CD14-positive monocyte (primary cell): ENCODE results near the gene KRTAP6-1. TPM values are rescaled to one million over a fixed set of nuclear protein-coding genes. Genes with fewer than 3 reads are reported as not detected.

Experiments used
- DNase-seq, 3 donors: peaks; one replicate each; pipeline ENCODE4 v3.0.0-alpha.2; 2011 to 2022
- H2AFZ ChIP-seq: 2 replicates; pipeline ENCODE4 v1.6.0; 2012; ENCODE audit warnings: mild to moderate bottlenecking, low read depth, low read length, inconsistent platforms; ENCODE audit not compliant: insufficient read depth, poor library complexity, severe bottlenecking
- H3K27ac ChIP-seq, 2 donors: 1 replicate in 1 of 2; 2 replicates in 1 of 2; pipeline ENCODE4 v1.5.1; 2012 to 2013; ENCODE audit warnings: low read length in 2 of 2, control low read depth in 1 of 2, inconsistent platforms in 1 of 2, low read depth in 1 of 2, mild to moderate bottlenecking in 1 of 2
- H3K27me3 ChIP-seq, 2 donors: one replicate each; pipeline versions ENCODE4 v1.6.0 to v1.6.1; 2011 to 2013; ENCODE audit warnings: low read length in 2 of 2; ENCODE audit not compliant: control insufficient read depth in 2 of 2, insufficient read depth in 2 of 2
- H3K36me3 ChIP-seq, 2 donors: replicated peaks in 1 of 2; 1 replicate in 1 of 2; 2 replicates in 1 of 2; pipeline versions ENCODE4 v1.5.1 to v1.6.1; 2012 to 2013; ENCODE audit warnings: low read length in 2 of 2, control low read depth in 1 of 2, inconsistent platforms in 1 of 2, mild to moderate bottlenecking in 1 of 2; ENCODE audit not compliant: insufficient read depth in 2 of 2, control insufficient read depth in 1 of 2
- H3K4me1 ChIP-seq, 2 donors: 1 replicate in 1 of 2; 2 replicates in 1 of 2; pipeline versions ENCODE4 v1.5.1 to v1.6.1; 2012 to 2013; ENCODE audit warnings: low read length in 2 of 2, control low read depth in 1 of 2, inconsistent platforms in 1 of 2, mild to moderate bottlenecking in 1 of 2, moderate library complexity in 1 of 2; ENCODE audit not compliant: insufficient read depth in 2 of 2, control insufficient read depth in 1 of 2
- H3K4me2 ChIP-seq: replicated peaks from 2 replicates; pipeline ENCODE3; 2012; ENCODE audit warnings: low read length, moderate library complexity, mild to moderate bottlenecking; ENCODE audit not compliant: poor library complexity, severe bottlenecking; ENCODE audit errors: extremely low read depth
- H3K4me3 ChIP-seq, 3 experiments: fragments of 200-600 bp in 1 of 3; sonication (generic) in 1 of 3; replicated peaks in 1 of 3; 1 replicate in 2 of 3; 2 replicates in 1 of 3; pipeline ENCODE4 v1.5.1; 2011 to 2013; ENCODE audit warnings: low read length in 3 of 3, mild to moderate bottlenecking in 3 of 3, control low read depth in 2 of 3, low read depth in 2 of 3, inconsistent platforms in 1 of 3, moderate library complexity in 1 of 3
- H3K79me2 ChIP-seq: 2 replicates; pipeline ENCODE4 v1.6.0; 2012; ENCODE audit warnings: mild to moderate bottlenecking, control low read depth, inconsistent platforms, low read length, moderate library complexity; ENCODE audit not compliant: insufficient read depth
- H3K9ac ChIP-seq: 2 replicates; pipeline ENCODE4 v1.6.0; 2017; ENCODE audit warnings: low read length, mild to moderate bottlenecking; ENCODE audit not compliant: insufficient read depth, poor library complexity, severe bottlenecking
- H3K9me3 ChIP-seq, 2 donors: replicated peaks in 1 of 2; 1 replicate in 1 of 2; 2 replicates in 1 of 2; pipeline versions ENCODE4 v1.5.1 to v1.6.1; 2012 to 2013; ENCODE audit warnings: low read length in 2 of 2, control low read depth in 1 of 2; ENCODE audit not compliant: control insufficient read depth in 1 of 2, insufficient read depth in 1 of 2
- H4K20me1 ChIP-seq: 2 replicates; pipeline ENCODE4 v1.6.0; 2012; ENCODE audit warnings: mild to moderate bottlenecking, low read length, control low read depth, moderate library complexity; ENCODE audit not compliant: insufficient read depth
- H3K27ac Mint-ChIP-seq, 7 donors: one replicate each; pipeline ENCODE4 v1.8.0; 2020; ENCODE audit warnings: mild to moderate bottlenecking in 7 of 7, mixed read lengths in 7 of 7, moderate library complexity in 6 of 7, inconsistent platforms in 2 of 7
- H3K27me3 Mint-ChIP-seq, 3 donors: one replicate each; pipeline ENCODE4 v1.8.0; 2021 to 2022; ENCODE audit warnings: low read depth in 3 of 3, mild to moderate bottlenecking in 3 of 3, mixed read lengths in 3 of 3, moderate library complexity in 3 of 3, inconsistent platforms in 1 of 3
- H3K36me3 Mint-ChIP-seq, 2 donors: one replicate each; pipeline ENCODE4 v1.8.0; 2020; ENCODE audit warnings: mixed read lengths in 2 of 2, inconsistent platforms in 1 of 2, mild to moderate bottlenecking in 1 of 2
- H3K4me1 Mint-ChIP-seq: one replicate; pipeline ENCODE4 v1.8.0; 2020; ENCODE audit warnings: mild to moderate bottlenecking, mixed read lengths
- H3K4me3 Mint-ChIP-seq, 2 donors: one replicate each; pipeline ENCODE4 v1.8.0; 2020; ENCODE audit warnings: mild to moderate bottlenecking in 2 of 2, mixed read lengths in 2 of 2, moderate library complexity in 1 of 2
- H3K9me3 Mint-ChIP-seq, 7 donors: one replicate each; pipeline ENCODE4 v1.8.0; 2020 to 2022; ENCODE audit warnings: mixed read lengths in 7 of 7, mild to moderate bottlenecking in 6 of 7, moderate library complexity in 6 of 7, inconsistent platforms in 2 of 7
- WGBS: methylation state at CpG from one replicate; pipeline ENCODE4 v1.1.5; 2013; ENCODE audit warnings: missing lambda C conversion rate; ENCODE audit not compliant: insufficient coverage; 5-methylcytosine and 5-hydroxymethylcytosine counted together
- intact Hi-C, 2 donors: fragments of 100-400 bp; cut with micrococcal nuclease; formaldehyde crosslinking; loops; one replicate each; pipeline versions ENCODE4 v1.15.0 to v1.15.1; 2023
- polyA plus RNA-seq, 3 donors: library from polyadenylated mRNA; depleted of rRNA in 1 of 3; unstranded in 2 of 3; stranded (reverse) in 1 of 3; fragments of 300-500 nt in 2 of 3; fragments of >200 nt in 1 of 3; fragmentation: Illumina TruSeq in 2 of 3; gene quantifications; 1 replicate in 2 of 3; 2 replicates in 1 of 3; pipeline ENCODE4 v1.2.3, GENCODE V29; 2012 to 2021
- TF ChIP-seq, protein P1 (sequence below): fragments of 200-600 bp; IDR thresholded peaks from one replicate; pipeline ENCODE4 v1.8.0; 2022; ENCODE audit warnings: antibody characterized with exemption, mild to moderate bottlenecking

The KRTAP6-1 gene
- polyA plus RNA-seq, 3 donors, result not detected

DNA sequence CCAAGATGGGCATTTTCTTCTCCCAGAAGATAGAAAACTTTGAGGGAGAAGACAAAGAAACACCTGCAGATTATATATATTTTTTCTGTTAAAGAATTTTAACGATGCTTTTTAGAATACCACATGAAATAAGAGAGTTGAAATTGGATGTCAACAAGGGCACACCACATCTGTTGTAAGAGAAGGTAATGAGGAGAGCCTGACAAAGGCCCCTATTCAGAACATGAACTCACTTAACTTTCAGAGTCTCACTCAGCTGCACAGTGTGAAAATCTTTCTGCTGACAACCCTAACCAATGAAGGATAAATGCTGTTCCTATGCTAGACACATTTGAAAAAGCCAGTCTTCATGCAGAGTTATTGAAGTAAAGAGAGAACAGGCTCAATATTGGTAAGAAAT lies 30.9 kb downstream of the KRTAP6-1 start:
- H3K9ac ChIP-seq, result no peak overlapping the region
- no CpG with 5 or more reads among the region's 1 CpG for WGBS
- no peaks in the 10 kb centered on the region for H3K79me2 ChIP-seq
- H3K27ac ChIP-seq, result no peak overlapping the region
- H3K27ac Mint-ChIP-seq, result no peak overlapping the region
- H3K27me3 Mint-ChIP-seq, result no peaks in the 10 kb centered on the region
- H3K4me3 ChIP-seq, result no peak overlapping the region
- H3K4me3 Mint-ChIP-seq, result no peak overlapping the region
- DNase-seq, result no peak
- TF ChIP-seq, protein P1, sequence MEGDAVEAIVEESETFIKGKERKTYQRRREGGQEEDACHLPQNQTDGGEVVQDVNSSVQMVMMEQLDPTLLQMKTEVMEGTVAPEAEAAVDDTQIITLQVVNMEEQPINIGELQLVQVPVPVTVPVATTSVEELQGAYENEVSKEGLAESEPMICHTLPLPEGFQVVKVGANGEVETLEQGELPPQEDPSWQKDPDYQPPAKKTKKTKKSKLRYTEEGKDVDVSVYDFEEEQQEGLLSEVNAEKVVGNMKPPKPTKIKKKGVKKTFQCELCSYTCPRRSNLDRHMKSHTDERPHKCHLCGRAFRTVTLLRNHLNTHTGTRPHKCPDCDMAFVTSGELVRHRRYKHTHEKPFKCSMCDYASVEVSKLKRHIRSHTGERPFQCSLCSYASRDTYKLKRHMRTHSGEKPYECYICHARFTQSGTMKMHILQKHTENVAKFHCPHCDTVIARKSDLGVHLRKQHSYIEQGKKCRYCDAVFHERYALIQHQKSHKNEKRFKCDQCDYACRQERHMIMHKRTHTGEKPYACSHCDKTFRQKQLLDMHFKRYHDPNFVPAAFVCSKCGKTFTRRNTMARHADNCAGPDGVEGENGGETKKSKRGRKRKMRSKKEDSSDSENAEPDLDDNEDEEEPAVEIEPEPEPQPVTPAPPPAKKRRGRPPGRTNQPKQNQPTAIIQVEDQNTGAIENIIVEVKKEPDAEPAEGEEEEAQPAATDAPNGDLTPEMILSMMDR, result no peak
- no peaks in the 10 kb centered on the region for H3K4me1 ChIP-seq
- no peaks in the 10 kb centered on the region for H3K36me3 ChIP-seq
- no peaks in the 10 kb centered on the region for H3K27me3 ChIP-seq
- intact Hi-C loops, result no loop called here
- H4K20me1 ChIP-seq, result no peaks in the 10 kb centered on the region
- no peaks in the 10 kb centered on the region for H3K36me3 Mint-ChIP-seq
- peaks cover 0 to 8% (median 2%) of the 10 kb centered on the region in 7 donors for H3K9me3 Mint-ChIP-seq
- no peak overlapping the region for H3K4me2 ChIP-seq
- H3K4me1 Mint-ChIP-seq, result no peaks in the 10 kb centered on the region
- H3K9me3 ChIP-seq, result peaks cover 3 to 8% of the 10 kb centered on the region in 2 donors
- no peak overlapping the region for H2AFZ ChIP-seq

DNA sequence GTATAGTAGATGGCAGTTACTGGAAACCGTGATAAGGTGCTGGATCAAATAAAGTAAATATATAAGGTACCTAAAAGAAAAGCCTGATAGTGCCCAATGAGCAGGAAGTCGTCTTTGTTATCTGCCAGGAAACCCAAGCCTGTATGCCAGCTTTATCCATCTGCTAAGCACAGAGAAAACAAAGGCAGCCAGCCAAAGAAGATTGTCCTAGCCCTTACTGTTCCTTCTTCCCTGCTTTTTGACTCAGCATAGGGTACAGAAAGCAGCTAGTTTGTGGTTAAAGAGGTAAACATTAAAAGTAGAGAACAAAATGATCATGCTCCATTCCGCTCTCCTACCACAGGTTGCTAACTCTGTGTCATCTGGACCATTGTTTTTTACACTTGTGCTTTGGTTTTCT lies 33.6 kb downstream of the KRTAP6-1 start:
- 33% methylated on average over 1 of the region's 3 CpGs for WGBS
- H3K4me1 Mint-ChIP-seq, result no peaks in the 10 kb centered on the region
- no peak overlapping the region for H3K4me3 Mint-ChIP-seq
- Histone ChIP-seq H3K9me3 (peaks cover 3 to 14% of the 10 kb centered on the region in 2 donors), H3K4me2 (no peak overlapping the region), H3K27me3 (no peaks in the 10 kb centered on the region), H2AFZ (no peak overlapping the region), H3K79me2 (no peaks in the 10 kb centered on the region), H3K9ac (no peak overlapping the region), H3K4me1 (no peaks in the 10 kb centered on the region), H3K4me3 (no peak overlapping the region), H4K20me1 (no peaks in the 10 kb centered on the region), H3K27ac (no peak overlapping the region), H3K36me3 (no peaks in the 10 kb centered on the region)
- intact Hi-C loops, result no loop called here
- DNase-seq, result no peak
- no peaks in the 10 kb centered on the region for H3K27me3 Mint-ChIP-seq
- H3K27ac Mint-ChIP-seq, result no peak overlapping the region
- peaks cover 0 to 10% (median 3%) of the 10 kb centered on the region in 7 donors for H3K9me3 Mint-ChIP-seq
- TF ChIP-seq, protein P1, result no peak
- no peaks in the 10 kb centered on the region for H3K36me3 Mint-ChIP-seq
